ENCODE data around the gene FKBP4. TPM values are rescaled to one million over a fixed set of nuclear protein-coding genes. Genes with fewer than 3 reads are reported as not detected.

The FKBP4 gene
- total RNA-seq, 6 donors from 2014 or later = 19.1 to 62.8 (median 29.8) TPM

DNA sequence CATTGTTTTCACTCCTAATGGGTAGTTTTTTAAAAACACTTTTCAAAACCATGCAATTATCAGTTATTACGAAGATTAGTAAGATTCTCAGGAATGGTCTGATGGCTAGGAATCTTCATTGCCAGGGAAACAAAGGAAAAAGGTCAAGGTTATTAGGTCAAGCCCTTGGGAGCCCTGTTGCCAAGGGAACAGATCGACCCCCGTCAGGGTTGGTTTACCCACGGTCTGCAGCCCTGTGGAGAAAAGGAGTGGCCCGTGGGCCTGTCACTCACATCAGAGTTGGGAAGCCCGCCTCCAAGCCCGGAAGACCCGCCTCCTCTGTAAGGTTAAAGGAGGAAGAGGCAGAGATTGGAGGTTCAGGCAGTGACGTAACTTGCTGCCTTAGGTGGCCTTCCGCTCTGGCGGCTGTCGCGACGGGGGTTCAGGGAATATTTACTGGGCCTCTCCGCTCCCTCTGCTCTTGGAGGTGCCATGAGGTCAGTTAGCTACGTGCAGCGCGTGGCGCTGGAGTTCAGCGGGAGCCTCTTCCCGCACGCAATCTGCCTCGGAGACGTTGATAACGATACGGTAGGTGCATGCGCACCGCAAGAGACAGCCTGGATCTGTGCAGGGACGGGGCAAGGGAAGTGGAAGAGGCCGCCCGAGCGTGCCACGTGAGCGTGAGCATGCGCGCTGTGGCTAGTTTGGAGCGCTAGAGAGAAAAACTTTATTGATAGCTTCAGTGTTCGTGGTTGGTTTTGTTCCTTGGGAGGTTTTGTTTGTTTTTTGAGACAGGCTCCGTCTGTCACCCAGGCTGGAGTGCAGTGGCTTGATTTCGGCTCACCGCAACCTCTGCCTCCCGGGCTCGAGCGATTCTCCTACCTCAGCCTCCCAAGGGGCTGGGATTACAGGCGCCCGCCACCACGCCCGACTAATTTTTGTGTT lies 17.8 kb downstream of the FKBP4 start, which contains the start of gene ITFG2:
Gene ITFG2 (plus strand): TSS at position 379 of the 924 bp plus-strand sequence. CDS start 93 bp downstream, at position 472.
- peak; percentile 31 to 94 (median 85) for TF ChIP-seq POLR2A (IDR thresholded peaks at IDR 0.05)
- TF ChIP-seq POLR2AphosphoS5 (IDR thresholded peaks at IDR 0.05) = peak; percentile 93 to 98
- no peak for TF ChIP-seq EP300 (IDR thresholded peaks at IDR 0.05)
- TF ChIP-seq, protein P1, sequence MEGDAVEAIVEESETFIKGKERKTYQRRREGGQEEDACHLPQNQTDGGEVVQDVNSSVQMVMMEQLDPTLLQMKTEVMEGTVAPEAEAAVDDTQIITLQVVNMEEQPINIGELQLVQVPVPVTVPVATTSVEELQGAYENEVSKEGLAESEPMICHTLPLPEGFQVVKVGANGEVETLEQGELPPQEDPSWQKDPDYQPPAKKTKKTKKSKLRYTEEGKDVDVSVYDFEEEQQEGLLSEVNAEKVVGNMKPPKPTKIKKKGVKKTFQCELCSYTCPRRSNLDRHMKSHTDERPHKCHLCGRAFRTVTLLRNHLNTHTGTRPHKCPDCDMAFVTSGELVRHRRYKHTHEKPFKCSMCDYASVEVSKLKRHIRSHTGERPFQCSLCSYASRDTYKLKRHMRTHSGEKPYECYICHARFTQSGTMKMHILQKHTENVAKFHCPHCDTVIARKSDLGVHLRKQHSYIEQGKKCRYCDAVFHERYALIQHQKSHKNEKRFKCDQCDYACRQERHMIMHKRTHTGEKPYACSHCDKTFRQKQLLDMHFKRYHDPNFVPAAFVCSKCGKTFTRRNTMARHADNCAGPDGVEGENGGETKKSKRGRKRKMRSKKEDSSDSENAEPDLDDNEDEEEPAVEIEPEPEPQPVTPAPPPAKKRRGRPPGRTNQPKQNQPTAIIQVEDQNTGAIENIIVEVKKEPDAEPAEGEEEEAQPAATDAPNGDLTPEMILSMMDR (IDR thresholded peaks at IDR 0.05) = peak in 2 of 6 experiments; percentile 20 to 40
- Histone ChIP-seq H3K27ac (peak within 1 kb of the TSS; percentile 88 to 96 (median 91)), H3K4me3 (peak within 1 kb of the TSS; percentile 60 to 72 (median 64)), H3K27me3 (no peaks in the 10 kb centered on the region), H3K36me3 (peaks cover 0 to 7% (median 4%) of the 10 kb centered on the region in 4 donors), H3K4me1 (peaks cover 12 to 17% (median 16%) of the 10 kb centered on the region in 4 donors), H3K9me3 (no peaks in the 10 kb centered on the region)
- DNase-seq (peak; percentile 96 to 100), ATAC-seq (ENCODE audit: low FRiP score in 2 of 2) (peak; percentile 99)
- 1% methylated on average over 37 to 42 of the region's 48 CpGs for WGBS, 2 donors

- Histone ChIP-seq H3K27ac (peak overlapping the region; percentile 88 to 96 (median 91)), H3K27me3 (no peaks in the 10 kb centered on the region), H3K9me3 (no peaks in the 10 kb centered on the region), H3K4me1 (peaks cover 12 to 17% (median 16%) of the 10 kb centered on the region in 4 donors), H3K4me3 (peak overlapping the region; percentile 60 to 72 (median 64)), H3K36me3 (peaks cover 6 to 16% (median 14%) of the 10 kb centered on the region in 4 donors)
- ATAC-seq (ENCODE audit: low FRiP score in 2 of 2) (peak; percentile 63 to 71), DNase-seq (peak in 1 of 2 donors; percentile 58)
- no peak for TF ChIP-seq EP300 (IDR thresholded peaks at IDR 0.05)
- TF ChIP-seq, protein P1 (IDR thresholded peaks at IDR 0.05) = peak in 5 of 6 experiments; percentile 38 to 64 (median 53)
- WGBS, 2 donors = 16 to 17% methylated on average over 10 of the region's 10 CpGs
Measured at GRCh38 chr12:2813214-2814185, 18.7 kb downstream of the FKBP4 start.

DNA sequence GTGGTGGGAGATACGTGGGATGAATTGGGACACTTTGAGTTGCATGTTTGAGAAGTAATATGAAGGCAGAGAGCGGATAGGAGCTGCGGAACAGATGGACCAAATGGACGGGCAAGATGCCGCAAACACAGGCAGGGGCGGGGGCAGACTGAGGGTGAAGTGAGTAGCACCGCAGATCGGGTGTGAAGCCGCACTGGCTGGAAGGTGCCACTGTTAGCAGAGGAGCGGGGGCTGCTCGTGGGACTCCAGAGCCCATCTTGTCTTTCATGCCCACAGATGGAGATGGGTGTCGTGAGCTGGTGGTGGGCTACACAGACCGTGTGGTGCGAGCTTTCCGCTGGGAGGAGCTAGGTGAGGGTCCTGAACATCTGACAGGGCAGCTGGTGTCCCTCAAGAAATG lies 25.0 kb downstream of the FKBP4 start:
- H3K27ac ChIP-seq = no peak overlapping the region
- no peaks in the 10 kb centered on the region for H3K9me3 ChIP-seq
- TF ChIP-seq POLR2AphosphoS5 (IDR thresholded peaks at IDR 0.05) (no peak), POLR2A (IDR thresholded peaks at IDR 0.05) (no peak), EP300 (IDR thresholded peaks at IDR 0.05) (no peak)
- TF ChIP-seq, protein P1 (IDR thresholded peaks at IDR 0.05) = no peak
- no peaks in the 10 kb centered on the region for H3K4me1 ChIP-seq
- H3K4me3 ChIP-seq = no peak overlapping the region
- peak in 1 of 2 donors; percentile 35 for DNase-seq
- peaks cover 38 to 80% (median 71%) of the 10 kb centered on the region in 4 donors for H3K36me3 ChIP-seq
- H3K27me3 ChIP-seq = no peaks in the 10 kb centered on the region
- ATAC-seq (ENCODE audit: low FRiP score in 2 of 2) = no peak
- 91 to 97% methylated on average over 14 to 15 of the region's 15 CpGs for WGBS, 2 donors

- WGBS, 2 donors = 84 to 86% methylated on average over 9 of the region's 9 CpGs
- Histone ChIP-seq H3K4me1 (no peaks in the 10 kb centered on the region), H3K27me3 (no peaks in the 10 kb centered on the region), H3K4me3 (no peak overlapping the region), H3K9me3 (no peaks in the 10 kb centered on the region), H3K36me3 (peaks cover 39 to 86% (median 77%) of the 10 kb centered on the region in 4 donors), H3K27ac (no peak overlapping the region)
- ATAC-seq (ENCODE audit: low FRiP score in 2 of 2) = no peak
- DNase-seq = no peak
- TF ChIP-seq EP300 (IDR thresholded peaks at IDR 0.05) (no peak), POLR2A (IDR thresholded peaks at IDR 0.05) (no peak), POLR2AphosphoS5 (IDR thresholded peaks at IDR 0.05) (no peak)
- TF ChIP-seq, protein P1 (IDR thresholded peaks at IDR 0.05) = no peak
Measured at GRCh38 chr12:2820432-2820831, 25.7 kb downstream of the FKBP4 start.

Measured in upper lobe of left lung (tissue), 6 donors.